ENCODE data around the gene CDH1. TPM values are rescaled to one million over a fixed set of nuclear protein-coding genes. Genes with fewer than 3 reads are reported as not detected.
"Not testable (repeated sequence)": the region's sequence is repeated elsewhere in the genome, so short reads cannot be mapped to it uniquely, and the experiment has no call there.

Gene CDH1
- total and polyA plus RNA-seq, 11 donors = 0.08 to 5.3 (median 0.27) TPM; not detected in 8

DNA sequence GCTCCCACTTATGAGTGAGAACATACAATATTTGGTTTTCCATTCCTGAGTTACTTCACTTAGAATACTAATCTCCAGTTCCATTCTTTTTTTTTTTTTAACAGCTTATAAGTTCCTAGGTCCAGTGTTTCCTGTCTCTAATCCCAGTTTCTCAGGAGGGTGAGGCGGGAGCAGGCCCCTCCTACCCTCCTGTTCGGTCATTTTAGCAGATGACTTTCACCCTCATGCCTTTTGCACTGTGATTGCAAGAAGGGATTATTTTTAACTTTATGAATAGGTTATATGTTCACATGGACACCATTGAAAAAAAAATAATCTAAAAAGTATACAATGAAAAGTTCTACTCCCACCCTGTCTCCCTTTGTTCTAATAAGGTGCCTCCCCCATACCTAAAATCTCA, 47.6 kb downstream of the CDH1 start:
- 77 to 87% (median 79%) methylated on average over 2 of the region's 2 CpGs for WGBS, 4 donors
- Histone ChIP-seq H3K9me3 (peaks cover 0 to 4% (median 0%) of the 10 kb centered on the region in 12 donors), H3K4me3 (no peak overlapping the region), H3K36me3 (no peaks in the 10 kb centered on the region), H3K27me3 (peaks cover 0 to 8% (median 0%) of the 10 kb centered on the region in 9 donors), H3K4me1 (no peaks in the 10 kb centered on the region), H3K27ac (no peak overlapping the region)
- ATAC-seq = no peak
- no peak for DNase-seq
- TF ChIP-seq, protein P1, sequence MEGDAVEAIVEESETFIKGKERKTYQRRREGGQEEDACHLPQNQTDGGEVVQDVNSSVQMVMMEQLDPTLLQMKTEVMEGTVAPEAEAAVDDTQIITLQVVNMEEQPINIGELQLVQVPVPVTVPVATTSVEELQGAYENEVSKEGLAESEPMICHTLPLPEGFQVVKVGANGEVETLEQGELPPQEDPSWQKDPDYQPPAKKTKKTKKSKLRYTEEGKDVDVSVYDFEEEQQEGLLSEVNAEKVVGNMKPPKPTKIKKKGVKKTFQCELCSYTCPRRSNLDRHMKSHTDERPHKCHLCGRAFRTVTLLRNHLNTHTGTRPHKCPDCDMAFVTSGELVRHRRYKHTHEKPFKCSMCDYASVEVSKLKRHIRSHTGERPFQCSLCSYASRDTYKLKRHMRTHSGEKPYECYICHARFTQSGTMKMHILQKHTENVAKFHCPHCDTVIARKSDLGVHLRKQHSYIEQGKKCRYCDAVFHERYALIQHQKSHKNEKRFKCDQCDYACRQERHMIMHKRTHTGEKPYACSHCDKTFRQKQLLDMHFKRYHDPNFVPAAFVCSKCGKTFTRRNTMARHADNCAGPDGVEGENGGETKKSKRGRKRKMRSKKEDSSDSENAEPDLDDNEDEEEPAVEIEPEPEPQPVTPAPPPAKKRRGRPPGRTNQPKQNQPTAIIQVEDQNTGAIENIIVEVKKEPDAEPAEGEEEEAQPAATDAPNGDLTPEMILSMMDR (IDR thresholded peaks at IDR 0.05) = no peak
- TF ChIP-seq POLR2A (IDR thresholded peaks at IDR 0.05) = no peak
- intact Hi-C loops (cut with DNase I) = no loop called here

DNA sequence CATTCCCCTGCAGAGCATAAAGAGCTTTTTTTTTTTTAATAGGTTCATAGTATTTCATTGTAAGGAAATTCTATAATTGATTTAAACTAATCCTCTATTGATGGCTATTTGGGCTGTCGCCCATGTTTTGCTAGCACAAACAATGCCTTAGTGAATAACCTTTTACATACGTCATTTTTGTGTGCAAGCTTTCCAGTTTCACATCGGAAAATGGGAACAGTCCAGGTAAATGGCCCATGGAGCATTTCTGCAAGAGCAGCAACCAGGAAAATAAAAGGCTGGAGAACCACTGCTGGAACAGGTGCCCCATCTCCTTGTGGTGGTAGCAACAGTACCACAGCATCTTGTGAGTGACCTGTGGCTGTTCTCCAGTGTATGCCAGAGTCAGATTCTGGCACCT, 48.6 kb downstream of the CDH1 start:
- Histone ChIP-seq H3K27ac (no peak overlapping the region), H3K9me3 (peaks cover 0 to 4% (median 0%) of the 10 kb centered on the region in 12 donors), H3K36me3 (no peaks in the 10 kb centered on the region), H3K4me3 (no peak overlapping the region), H3K4me1 (no peaks in the 10 kb centered on the region), H3K27me3 (peaks cover 0 to 7% (median 0%) of the 10 kb centered on the region in 9 donors)
- ATAC-seq (no peak), DNase-seq (no peak)
- WGBS, 4 donors = 92 to 96% (median 92%) methylated on average over 3 of the region's 3 CpGs
- TF ChIP-seq, protein P1 (IDR thresholded peaks at IDR 0.05) = no peak
- TF ChIP-seq POLR2A (IDR thresholded peaks at IDR 0.05) = no peak
- intact Hi-C loops (cut with DNase I) = no loop called here

DNA sequence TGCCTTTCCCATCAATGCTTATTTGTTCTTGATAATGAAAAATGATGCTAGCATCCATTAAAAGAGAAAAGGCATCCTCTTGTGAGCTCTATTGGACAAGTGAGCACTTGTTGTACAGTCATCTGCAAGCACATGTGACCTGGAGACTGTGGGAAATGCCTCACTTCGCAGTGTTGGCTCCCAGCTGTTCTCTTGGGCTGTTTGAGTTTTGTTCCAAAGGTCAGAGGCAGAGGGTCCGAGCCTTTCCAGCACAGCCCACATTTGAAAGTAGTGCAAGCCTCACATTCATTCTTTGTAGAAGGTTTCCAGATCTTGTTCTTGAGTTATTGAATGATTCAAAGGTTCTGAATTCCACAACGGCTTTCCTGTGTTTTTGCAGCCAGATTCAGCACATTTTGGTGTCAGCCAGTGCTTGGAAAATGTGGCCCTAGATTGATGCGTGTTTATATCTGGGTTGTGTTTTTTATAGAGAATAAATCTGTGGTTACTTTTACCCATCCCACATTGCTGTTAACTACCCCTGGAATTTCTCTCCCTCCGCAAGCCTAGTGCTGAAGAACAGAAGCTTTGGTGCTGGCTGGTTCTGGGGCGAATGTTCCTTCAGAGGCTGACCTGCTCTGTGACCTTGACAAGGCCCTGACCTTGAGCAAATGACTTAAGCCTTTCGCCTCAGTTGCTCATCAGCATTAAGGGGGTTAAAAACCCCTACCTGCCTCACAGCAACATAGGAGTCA, 49.8 kb downstream of the CDH1 start:
- ATAC-seq = peak in 2 of 4 donors; percentile 24 to 28
- TF ChIP-seq, protein P1 (IDR thresholded peaks at IDR 0.05) = no peak
- TF ChIP-seq POLR2A (IDR thresholded peaks at IDR 0.05) = no peak

DNA sequence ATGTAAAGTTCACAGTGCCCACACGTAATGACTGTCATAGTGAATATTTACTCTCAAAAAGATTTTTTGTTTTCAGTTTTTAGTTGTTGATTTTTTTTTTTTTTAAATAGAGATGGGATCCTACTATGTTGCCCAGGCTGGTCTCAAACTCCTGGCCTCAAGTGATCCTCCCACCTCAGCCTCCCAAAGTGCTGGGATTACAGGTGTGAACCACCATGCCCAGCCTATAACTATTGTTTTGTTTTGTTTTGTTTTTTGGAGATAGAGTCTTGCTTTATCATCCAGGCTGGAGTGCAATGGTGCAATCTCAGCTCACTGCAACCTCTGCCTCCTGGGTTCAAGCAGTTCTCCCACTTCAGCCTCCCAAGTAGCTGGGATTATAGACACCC, 50.3 kb downstream of the CDH1 start:
- intact Hi-C loops (cut with DNase I); ATAC-seq; H3K4me3 ChIP-seq; H3K36me3 ChIP-seq; H3K27me3 ChIP-seq; H3K4me1 ChIP-seq; DNase-seq; H3K27ac ChIP-seq; H3K9me3 ChIP-seq: not testable (repeated sequence)
- WGBS, 4 donors = 84 to 88% (median 86%) methylated on average over 1 of the region's 1 CpG

More for the DNA sequence above, 49.8 kb downstream of the CDH1 start:
- Histone ChIP-seq H3K27me3 (peaks cover 0 to 3% (median 0%) of the 10 kb centered on the region in 9 donors), H3K4me1 (no peaks in the 10 kb centered on the region), H3K27ac (no peak overlapping the region), H3K36me3 (no peaks in the 10 kb centered on the region), H3K9me3 (peaks cover 0 to 4% (median 0%) of the 10 kb centered on the region in 12 donors), H3K4me3 (no peak overlapping the region)
- 56 to 70% (median 63%) methylated on average over 7 of the region's 7 CpGs for WGBS, 4 donors
- peak in 2 of 5 donors; percentile 13 to 20 for DNase-seq
- intact Hi-C loops (cut with DNase I) = no loop called here

Measured in heart left ventricle (tissue), 16 donors.